Measurements from ENCODE around the gene MATN3. TPM values are rescaled to one million over a fixed set of nuclear protein-coding genes. Genes with fewer than 3 reads are reported as not detected.

MATN3 gene
- total RNA-seq, 1 experiment from 2014 or later: 13.5 TPM

- WGBS (ENCODE audit: extremely low coverage, insufficient read length, low lambda C conversion rate): no CpG with 5 or more reads among the region's 2 CpGs
- Histone ChIP-seq H3T11ph (ENCODE audit: low read length) (no peak overlapping the region), H4K5ac (ENCODE audit: insufficient read length, low read depth, low read length) (no peak overlapping the region), H3K79me1 (ENCODE audit: insufficient read depth, low read depth, low read length, poor library complexity, severe bottlenecking) (no peaks in the 10 kb centered on the region), H4K8ac (replicated peaks; ENCODE audit: insufficient read length, low read depth, low read length) (no peak overlapping the region), H3K4me1 (ENCODE audit: insufficient read depth, low read length) (peaks cover 4% of the 10 kb centered on the region; the same call in 1 of the 2 replicates), H3K79me2 (ENCODE audit: insufficient read depth, low read length) (no peaks in the 10 kb centered on the region), H4K20me1 (ENCODE audit: control insufficient read depth, insufficient read depth, insufficient read length) (no peaks in the 10 kb centered on the region), H2BK120ac (ENCODE audit: low read depth, low read length, poor library complexity, severe bottlenecking) (no peak overlapping the region), H2BK20ac (ENCODE audit: low read depth, low read length, poor library complexity, severe bottlenecking) (no peak overlapping the region), H2AFZ (ENCODE audit: low read length) (no peak overlapping the region), H2AK5ac (ENCODE audit: insufficient read length, low read length) (no peak overlapping the region), H3K27ac (ENCODE audit: insufficient read length, low read depth, low read length) (no peak overlapping the region), H2BK5ac (ENCODE audit: insufficient read length, low read length) (no peak overlapping the region), H3K4ac (ENCODE audit: low read depth, low read length) (no peak overlapping the region), H3K23me2 (ENCODE audit: insufficient read length, low read depth, low read length, poor library complexity, severe bottlenecking) (peaks cover 12% of the 10 kb centered on the region), H2BK12ac (ENCODE audit: insufficient read length, low read depth, low read length) (no peak overlapping the region), H4K91ac (ENCODE audit: insufficient read length, low read depth, low read length) (no peak overlapping the region), H3K23ac (ENCODE audit: insufficient read length, low read depth, low read length) (no peak overlapping the region), H3K14ac (ENCODE audit: insufficient read depth, low read length) (no peak overlapping the region), H3K4me2 (ENCODE audit: insufficient read depth, insufficient read length, low read length) (no peak overlapping the region), H2BK15ac (ENCODE audit: low read depth, low read length) (no peak overlapping the region), H3K56ac (ENCODE audit: insufficient read length, low read depth, low read length) (no peak overlapping the region), H3K27me3 (ENCODE audit: insufficient read depth, low read length) (no peaks in the 10 kb centered on the region; the same call in 1 of the 2 replicates), H3K9ac (ENCODE audit: extremely low read depth, insufficient read length, low read length) (no peak overlapping the region), H3K18ac (ENCODE audit: insufficient read length, low read depth, low read length) (no peak overlapping the region), H3K9me3 (ENCODE audit: control insufficient read depth, low read depth, low read length) (no peaks in the 10 kb centered on the region)
- Mint-ChIP-seq H3K27me3 (ENCODE audit: low read depth) (peaks cover 23% of the 10 kb centered on the region), H3K4me1 (peaks cover 15 to 22% of the 10 kb centered on the region in 2 experiments), H3K4me3 (no peak overlapping the region), H3K36me3 (ENCODE audit: insufficient read depth in 1 of 3, low read depth in 3 of 3) (peaks cover 6 to 12% (median 9%) of the 10 kb centered on the region in 3 experiments; a peak in 6 of 7 replicates), H3K9me3 (peaks cover 15 to 19% of the 10 kb centered on the region in 2 experiments), H3K27ac (no peak overlapping the region)
- no peak for DNase-seq
- peak; percentile 69 for TF ChIP-seq CTCF (conservative IDR thresholded peaks at IDR 0.05)
Measured at GRCh38 chr2:20015482-20016083, 3.1 kb upstream of the MATN3 start.

All from H9 (cell line).